HEK293T (cell line): Measurements from ENCODE around the gene MAST4.
A peak's percentile ranks its signal among the peaks of the same experiment; 100 is the strongest.

Experiments
- CTCF ChIA-PET: fragments of 350-600 bp; formaldehyde crosslinking; extraction: SDS; loops from one replicate; lab custom pipeline; 2021; ENCODE audit warnings: antibody characterized with exemption, inconsistent platforms; lab: Yijun Ruan, JAX
- POLR2A ChIA-PET: fragments of 350-600 bp; formaldehyde crosslinking; extraction: SDS; loops from one replicate; lab custom pipeline; 2020; ENCODE audit warnings: antibody characterized with exemption, inconsistent platforms; lab: Yijun Ruan, JAX
- DNase-seq: peaks from one replicate; pipeline ENCODE4 v3.0.0; 2012; ENCODE audit warnings: mixed read lengths; ENCODE audit errors: extremely low spot score
- ARNT ChIP-seq: fragments of 450-650 bp; IDR thresholded peaks from 2 replicates; pipeline ENCODE4 v1.6.1; 2017; ENCODE audit warnings: mild to moderate bottlenecking
- BHLHE40 ChIP-seq: fragments of 450-650 bp; IDR thresholded peaks from 2 replicates; pipeline ENCODE4 v1.6.1; 2016; ENCODE audit warnings: mild to moderate bottlenecking, moderate library complexity, borderline replicate concordance
- CTBP1 ChIP-seq: fragments of 450-650 bp; IDR thresholded peaks from 2 replicates; pipeline ENCODE4 v1.6.1; 2016; ENCODE audit warnings: borderline replicate concordance
- ELF4 ChIP-seq: fragments of 450-650 bp; IDR thresholded peaks from 2 replicates; pipeline ENCODE4 v1.6.1; 2017; ENCODE audit warnings: antibody characterized with exemption
- FOXA1 ChIP-seq: fragments of 450-650 bp; IDR thresholded peaks from 2 replicates; pipeline ENCODE4 v1.6.1; 2016; ENCODE audit warnings: mild to moderate bottlenecking
- FOXK2 ChIP-seq: fragments of 450-650 bp; IDR thresholded peaks from 2 replicates; pipeline ENCODE4 v1.6.1; 2016; ENCODE audit warnings: mild to moderate bottlenecking
- FOXM1 ChIP-seq: fragments of 450-650 bp; IDR thresholded peaks from 2 replicates; pipeline ENCODE4 v1.6.1; 2017; ENCODE audit warnings: mild to moderate bottlenecking, borderline replicate concordance
- HDGF ChIP-seq: fragments of 450-650 bp; IDR thresholded peaks from 2 replicates; pipeline ENCODE4 v1.6.1; 2017; ENCODE audit warnings: antibody characterized with exemption, borderline replicate concordance
- L3MBTL2 ChIP-seq: fragments of 450-650 bp; conservative IDR thresholded peaks from 2 replicates; pipeline ENCODE4 v1.6.1; 2016; ENCODE audit warnings: mild to moderate bottlenecking
- LEF1 ChIP-seq: fragments of 450-650 bp; IDR thresholded peaks from 2 replicates; pipeline ENCODE4 v1.6.1; 2017; ENCODE audit warnings: mild to moderate bottlenecking, borderline replicate concordance
- NFRKB ChIP-seq: fragments of 450-650 bp; IDR thresholded peaks from 2 replicates; pipeline ENCODE4 v1.6.1; 2016; ENCODE audit warnings: mild to moderate bottlenecking, moderate library complexity
- SP1 ChIP-seq: fragments of 450-650 bp; IDR thresholded peaks from 2 replicates; pipeline ENCODE4 v1.6.1; 2017
- SUZ12 ChIP-seq: fragments of 450-650 bp; IDR thresholded peaks from 2 replicates; pipeline ENCODE4 v1.6.1; 2016; ENCODE audit warnings: mild to moderate bottlenecking
- TARDBP ChIP-seq: fragments of 450-650 bp; IDR thresholded peaks from 2 replicates; pipeline ENCODE4 v1.6.1; 2016
- ZNF384 ChIP-seq: fragments of 450-650 bp; IDR thresholded peaks from 2 replicates; pipeline ENCODE4 v1.6.1; 2016
- TF ChIP-seq, protein P1 (sequence below): fragments of 450-650 bp; IDR thresholded peaks from 2 replicates; pipeline ENCODE4 v1.6.1; 2016

MAST4 gene

DNA sequence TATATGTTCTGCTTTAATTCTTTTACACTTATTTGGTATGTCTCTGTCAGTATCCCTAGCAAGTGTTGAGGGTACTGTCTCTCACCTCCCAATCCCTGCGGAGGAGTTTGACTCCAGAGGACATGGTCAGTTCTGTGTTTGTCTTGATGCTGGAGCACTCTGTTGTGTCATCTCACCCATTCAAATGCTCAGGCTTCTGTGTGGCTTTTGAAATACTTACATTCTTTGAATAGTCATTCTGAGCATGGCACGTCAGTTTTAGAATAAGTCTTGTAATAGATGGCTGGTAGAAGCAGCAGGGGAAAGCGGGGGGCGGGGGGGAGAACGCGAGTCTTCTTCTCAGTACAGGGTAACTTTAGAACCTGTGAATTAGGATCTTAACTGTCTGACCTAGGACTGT, 12.3 kb downstream of the MAST4 start:
- POLR2A ChIA-PET, result no interaction called here
- CTCF ChIA-PET, result no interaction called here
- no peak for TF ChIP-seq LEF1
- no peak for TF ChIP-seq CTBP1
- no peak for TF ChIP-seq SP1
- no peak for TF ChIP-seq NFRKB
- TF ChIP-seq TARDBP, result no peak
- TF ChIP-seq ZNF384, result no peak
- no peak for TF ChIP-seq SUZ12
- TF ChIP-seq ARNT, result no peak
- TF ChIP-seq FOXM1, result no peak
- TF ChIP-seq FOXA1, result no peak
- TF ChIP-seq FOXK2, result no peak
- no peak for TF ChIP-seq HDGF
- no peak for TF ChIP-seq ELF4
- TF ChIP-seq, protein P1, sequence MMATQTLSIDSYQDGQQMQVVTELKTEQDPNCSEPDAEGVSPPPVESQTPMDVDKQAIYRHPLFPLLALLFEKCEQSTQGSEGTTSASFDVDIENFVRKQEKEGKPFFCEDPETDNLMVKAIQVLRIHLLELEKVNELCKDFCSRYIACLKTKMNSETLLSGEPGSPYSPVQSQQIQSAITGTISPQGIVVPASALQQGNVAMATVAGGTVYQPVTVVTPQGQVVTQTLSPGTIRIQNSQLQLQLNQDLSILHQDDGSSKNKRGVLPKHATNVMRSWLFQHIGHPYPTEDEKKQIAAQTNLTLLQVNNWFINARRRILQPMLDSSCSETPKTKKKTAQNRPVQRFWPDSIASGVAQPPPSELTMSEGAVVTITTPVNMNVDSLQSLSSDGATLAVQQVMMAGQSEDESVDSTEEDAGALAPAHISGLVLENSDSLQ, result no peak
- TF ChIP-seq BHLHE40, result no peak
- TF ChIP-seq L3MBTL2, result no peak
- no peak for DNase-seq

DNA sequence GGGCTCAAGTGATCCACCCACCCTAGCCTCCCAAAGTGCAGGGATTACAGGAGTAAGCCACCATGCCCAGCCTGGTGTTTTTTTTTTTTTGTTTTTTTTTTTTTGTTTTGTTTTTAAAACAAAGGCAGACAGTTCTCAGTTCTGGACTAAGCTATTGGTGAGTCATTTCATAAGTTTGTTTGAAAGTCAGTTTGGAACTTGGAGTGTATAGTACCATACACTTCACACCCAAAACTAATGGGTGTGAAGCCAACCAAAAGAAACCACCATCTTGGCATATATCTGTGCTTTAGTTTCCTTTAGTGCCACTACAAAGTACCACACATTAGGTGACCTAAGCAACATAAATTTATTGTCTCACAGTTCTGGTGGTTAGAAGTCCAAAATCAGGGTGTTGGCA, 13.4 kb downstream of the MAST4 start:
- ChIA-PET POLR2A (no interaction called here), CTCF (interaction anchor here (0.6 kb wide), 1 partner anchor 599 kb away, joined by 3 read pairs; no protein-coding TSS in a partner anchor)
- no peak for DNase-seq
- TF ChIP-seq L3MBTL2, result no peak
- TF ChIP-seq LEF1, result no peak
- no peak for TF ChIP-seq ZNF384
- no peak for TF ChIP-seq TARDBP
- TF ChIP-seq SP1, result no peak
- TF ChIP-seq FOXA1, result no peak
- no peak for TF ChIP-seq FOXM1
- no peak for TF ChIP-seq ARNT
- TF ChIP-seq, protein P1, result no peak
- no peak for TF ChIP-seq HDGF
- no peak for TF ChIP-seq NFRKB
- TF ChIP-seq FOXK2, result no peak

DNA sequence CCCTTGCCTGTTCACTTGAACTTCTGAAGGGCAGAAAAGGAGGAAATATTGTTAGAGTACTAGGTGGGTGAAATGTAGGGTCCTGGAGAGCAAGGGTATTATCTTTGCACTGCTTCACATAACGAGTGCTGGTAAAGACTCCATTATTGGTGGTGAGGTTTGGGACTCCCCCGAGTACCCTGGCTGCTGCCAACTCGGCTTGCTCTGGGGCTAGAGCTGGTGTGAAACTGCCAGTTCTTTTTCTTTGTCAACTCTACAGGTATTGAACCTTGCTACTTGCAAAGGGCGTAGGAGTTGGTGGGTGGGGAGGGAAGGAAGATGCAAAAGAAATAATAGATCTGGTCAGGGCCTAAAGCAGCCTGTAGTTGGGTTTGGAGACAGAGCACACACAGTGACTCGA, 16.0 kb downstream of the MAST4 start:
- POLR2A ChIA-PET, result no interaction called here
- TF ChIP-seq LEF1 (no peak), SP1 (no peak), BHLHE40 (no peak), HDGF (no peak), TARDBP (no peak), ELF4 (no peak), ARNT (no peak), FOXK2 (no peak), ZNF384 (no peak), NFRKB (no peak), L3MBTL2 (no peak), CTBP1 (no peak), FOXA1 (no peak), SUZ12 (no peak), FOXM1 (no peak)
- TF ChIP-seq, protein P1, result no peak
- DNase-seq, result no peak
- CTCF ChIA-PET, result no interaction called here

DNA sequence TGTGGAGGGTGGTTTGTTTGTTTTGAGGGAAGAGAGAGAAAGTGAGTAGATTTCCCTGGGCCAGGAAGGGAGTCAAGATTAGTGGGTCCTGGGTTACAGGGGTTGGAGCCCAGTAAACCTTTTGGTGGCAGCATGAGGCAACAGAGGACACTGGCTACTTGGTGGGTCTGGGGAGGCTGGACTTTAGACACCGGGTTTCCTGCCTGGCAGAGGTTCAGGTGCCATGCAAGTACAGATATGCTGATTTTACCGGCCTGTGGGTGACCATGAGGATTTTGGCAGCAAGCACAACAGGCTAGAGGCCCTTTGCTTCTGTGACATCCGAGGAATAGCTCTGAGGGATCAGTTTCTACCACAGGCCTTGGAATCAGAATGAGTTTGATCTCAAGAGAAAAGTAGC, 18.9 kb downstream of the MAST4 start:
- ChIA-PET POLR2A (no interaction called here), CTCF (no interaction called here)
- TF ChIP-seq BHLHE40 (no peak), FOXK2 (no peak), LEF1 (no peak), L3MBTL2 (no peak), FOXM1 (no peak), ZNF384 (no peak), ELF4 (no peak), SUZ12 (no peak), FOXA1 (no peak), HDGF (no peak), SP1 (no peak), NFRKB (no peak), TARDBP (no peak)
- no peak for DNase-seq

DNA sequence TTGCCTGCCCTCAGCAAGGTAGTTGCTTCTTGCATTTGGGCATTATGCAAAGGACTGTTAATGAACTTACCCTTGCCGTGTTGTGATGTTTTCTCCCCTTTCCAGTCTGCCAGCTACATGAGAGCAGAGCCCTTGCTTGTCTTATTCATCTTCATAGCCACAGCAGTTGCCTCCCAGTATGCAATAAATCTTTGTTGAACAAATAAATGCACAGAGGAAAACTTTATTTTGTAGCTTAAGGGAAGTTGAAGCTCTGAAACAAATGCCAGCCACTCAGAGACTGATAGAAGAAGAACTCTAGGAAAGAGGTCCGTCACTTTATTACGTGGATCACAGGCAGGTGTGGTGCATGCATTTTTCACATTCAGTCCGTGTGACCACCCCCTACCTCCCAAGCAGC, 19.7 kb downstream of the MAST4 start:
- DNase-seq, result no peak
- no peak for TF ChIP-seq L3MBTL2
- TF ChIP-seq, protein P1, result 0 out of 2 replicates have a peak, but pooled peaks have one; percentile 21
- ChIA-PET POLR2A (no interaction called here), CTCF (interaction anchor here (1.2 kb wide), 1 partner anchor 309 kb away, joined by 3 read pairs; no protein-coding TSS in a partner anchor)
